PC-9 (cell line): ENCODE results near the gene STRN4.

Experiments used
- CTCF ChIP-seq: fragments of 200-600 bp; sonication (generic); conservative IDR thresholded peaks from 2 replicates; pipeline ENCODE4 v1.6.1; 2017; ENCODE audit warnings: mixed run types, antibody characterized with exemption, mild to moderate bottlenecking, moderate library complexity
- EZH2 ChIP-seq: fragments of 200-600 bp; sonication (generic); IDR thresholded peaks from 2 replicates; pipeline ENCODE4 v1.8.0; 2017; ENCODE audit warnings: antibody characterized with exemption, low read depth

GRCh38 chr19:46710687-46711086 is 35.6 kb downstream of the STRN4 start:
- TF ChIP-seq EZH2 (no peak), CTCF (no peak)
